GM23338 (cell line): ENCODE measurements around the gene FAM83C. TPM values are rescaled to one million over a fixed set of nuclear protein-coding genes. Genes with fewer than 3 reads are reported as not detected.

ENCODE experiments used
- ATAC-seq: fragments of 200-7000 bp; cut with Tn5 transposase; 3 replicates; pipeline ENCODE4 v1.9.1; 2020
- DNase-seq: peaks from one replicate; pipeline ENCODE4 v3.0.0-alpha.2; 2015; ENCODE audit warnings: low spot score
- H2AFZ ChIP-seq: fragments of 200-600 bp; sonication (generic); 2 replicates; pipeline ENCODE4 v1.8.0; 2016; ENCODE audit warnings: antibody characterized with exemption, mild to moderate bottlenecking, moderate library complexity
- H3F3A ChIP-seq: fragments of 200-600 bp; sonication (generic); replicated peaks from 2 replicates; pipeline ENCODE4 v1.8.0; 2017; ENCODE audit warnings: antibody characterized with exemption, mixed run types, low read depth
- H3K27ac ChIP-seq: fragments of 200-600 bp; sonication (generic); 2 replicates; pipeline ENCODE4 v1.6.1; 2016; ENCODE audit warnings: low read depth
- H3K27me3 ChIP-seq: fragments of 200-600 bp; sonication (generic); 2 replicates; pipeline ENCODE4 v1.8.0; 2016; ENCODE audit warnings: mild to moderate bottlenecking, mixed run types, moderate library complexity; ENCODE audit not compliant: insufficient read depth
- H3K36me3 ChIP-seq: fragments of 200-600 bp; sonication (generic); 2 replicates; pipeline ENCODE4 v1.8.0; 2016; ENCODE audit warnings: mild to moderate bottlenecking; ENCODE audit not compliant: insufficient read depth
- H3K4me1 ChIP-seq: fragments of 200-600 bp; sonication (generic); 2 replicates; pipeline ENCODE4 v1.8.0; 2016; ENCODE audit warnings: mild to moderate bottlenecking, moderate library complexity; ENCODE audit not compliant: insufficient read depth
- H3K4me2 ChIP-seq: fragments of 200-600 bp; sonication (generic); 2 replicates; pipeline ENCODE4 v1.7.1; 2017; ENCODE audit warnings: mixed run types
- H3K4me3 ChIP-seq: fragments of 200-600 bp; sonication (generic); 2 replicates; pipeline ENCODE4 v1.6.1; 2016; ENCODE audit warnings: mixed run types
- H3K79me2 ChIP-seq: fragments of 200-600 bp; sonication (generic); replicated peaks from 2 replicates; pipeline ENCODE4 v1.8.0; 2017; ENCODE audit warnings: mild to moderate bottlenecking; ENCODE audit not compliant: insufficient read depth
- H3K9me2 ChIP-seq: fragments of 200-600 bp; sonication (generic); 2 replicates; pipeline ENCODE4 v1.8.0; 2017; ENCODE audit not compliant: insufficient read depth
- H4K20me1 ChIP-seq: fragments of 200-600 bp; sonication (generic); replicated peaks from 2 replicates; pipeline ENCODE4 v1.8.0; 2017; ENCODE audit warnings: mild to moderate bottlenecking; ENCODE audit not compliant: insufficient read depth
- H3K27ac Mint-ChIP-seq: 2 replicates; pipeline ENCODE4 v1.8.0; 2020; ENCODE audit warnings: inconsistent platforms, mild to moderate bottlenecking, moderate library complexity, mixed read lengths
- H3K27me3 Mint-ChIP-seq: 3 replicates; pipeline ENCODE4 v1.8.0; 2022; ENCODE audit warnings: low read depth, mild to moderate bottlenecking, moderate library complexity, mixed read lengths, inconsistent platforms; ENCODE audit not compliant: insufficient read depth, poor library complexity
- H3K36me3 Mint-ChIP-seq: 3 replicates; pipeline ENCODE4 v1.8.0; 2021; ENCODE audit warnings: low read depth, mild to moderate bottlenecking, inconsistent platforms, moderate library complexity, mixed read lengths
- H3K4me1 Mint-ChIP-seq: 3 replicates; pipeline ENCODE4 v1.8.0; 2020; ENCODE audit warnings: mild to moderate bottlenecking, inconsistent platforms, mixed read lengths
- H3K4me3 Mint-ChIP-seq: 3 replicates; pipeline ENCODE4 v1.8.0; 2021; ENCODE audit warnings: moderate library complexity, mild to moderate bottlenecking, inconsistent platforms, mixed read lengths
- H3K9me3 Mint-ChIP-seq: 3 replicates; pipeline ENCODE4 v1.8.0; 2020; ENCODE audit warnings: moderate library complexity, mild to moderate bottlenecking, inconsistent platforms, mixed read lengths
- CREB1 ChIP-seq: fragments of 250-450 bp; sonication (Bioruptor Pico); IDR thresholded peaks from 2 replicates; pipeline ENCODE4 v1.5.0; 2020; ENCODE audit warnings: low read depth, mild to moderate bottlenecking, moderate library complexity
- ETS1 ChIP-seq: IDR thresholded peaks from 2 replicates; pipeline ENCODE4 v1.6.1; 2016; ENCODE audit warnings: antibody characterized with exemption
- EZH2 ChIP-seq: fragments of 200-600 bp; sonication (generic); IDR thresholded peaks from one replicate; pipeline ENCODE4 v1.8.0; 2017; ENCODE audit warnings: antibody characterized with exemption, mild to moderate bottlenecking, low read depth; ENCODE audit not compliant: unreplicated experiment
- EZH2phosphoT487 ChIP-seq: fragments of 200-600 bp; sonication (generic); IDR thresholded peaks from one replicate; pipeline ENCODE4 v1.8.1; 2018; ENCODE audit warnings: antibody characterized with exemption; ENCODE audit not compliant: unreplicated experiment
- JUNB ChIP-seq: IDR thresholded peaks from one replicate; pipeline ENCODE4 v1.6.1; 2016; ENCODE audit warnings: antibody characterized with exemption; ENCODE audit not compliant: unreplicated experiment
- NANOG ChIP-seq: IDR thresholded peaks from 2 replicates; pipeline ENCODE4 v1.6.1; 2016; ENCODE audit warnings: antibody characterized with exemption, borderline replicate concordance
- POLR2AphosphoS5 ChIP-seq: IDR thresholded peaks from 2 replicates; pipeline ENCODE4 v1.6.1; 2016; ENCODE audit warnings: antibody characterized with exemption, low read depth
- REST ChIP-seq: IDR thresholded peaks from one replicate; pipeline ENCODE4 v1.6.1; 2018; ENCODE audit warnings: antibody characterized with exemption; ENCODE audit not compliant: unreplicated experiment
- STAT1 ChIP-seq: IDR thresholded peaks from one replicate; pipeline ENCODE4 v1.6.1; 2016; ENCODE audit warnings: antibody characterized with exemption; ENCODE audit not compliant: unreplicated experiment
- ZNF114 ChIP-seq: fragments of 250-450 bp; sonication (Bioruptor Pico); IDR thresholded peaks from 2 replicates; pipeline ENCODE4 v1.5.0; 2020; ENCODE audit warnings: mild to moderate bottlenecking, moderate library complexity
- ZNF331 ChIP-seq: fragments of 250-450 bp; sonication (Bioruptor Pico); IDR thresholded peaks from 2 replicates; pipeline ENCODE4 v1.5.0; 2020; ENCODE audit warnings: low read depth, mild to moderate bottlenecking, moderate library complexity
- polyA plus RNA-seq: library from polyadenylated mRNA; unstranded; fragments of >200 nt; fragmentation: Nextera tagmentation; extraction: Ambion mirVana; gene quantifications from 2 replicates; pipeline ENCODE4 v1.2.1, GENCODE V29; 2016
- total RNA-seq: library from RNA; depleted of rRNA; stranded (reverse); fragments of >200 nt; shearing (Covaris generic); gene quantifications from 2 replicates; pipeline ENCODE4 v1.2.3, GENCODE V29; 2014
- TF ChIP-seq, protein P1 (sequence below), 2 experiments: fragments of 200-600 bp in 1 of 2; sonication (generic) in 1 of 2; conservative IDR thresholded peaks; 2 replicates each; pipeline versions ENCODE4 v1.5.1 to v1.6.1; 2016 to 2017; ENCODE audit warnings: antibody characterized with exemption in 2 of 2, low read depth in 2 of 2, mild to moderate bottlenecking in 2 of 2, moderate library complexity in 1 of 2

FAM83C gene
- total and polyA plus RNA-seq, 2 experiments from 2014 or later, result 0.10 TPM; not detected in 1

DNA sequence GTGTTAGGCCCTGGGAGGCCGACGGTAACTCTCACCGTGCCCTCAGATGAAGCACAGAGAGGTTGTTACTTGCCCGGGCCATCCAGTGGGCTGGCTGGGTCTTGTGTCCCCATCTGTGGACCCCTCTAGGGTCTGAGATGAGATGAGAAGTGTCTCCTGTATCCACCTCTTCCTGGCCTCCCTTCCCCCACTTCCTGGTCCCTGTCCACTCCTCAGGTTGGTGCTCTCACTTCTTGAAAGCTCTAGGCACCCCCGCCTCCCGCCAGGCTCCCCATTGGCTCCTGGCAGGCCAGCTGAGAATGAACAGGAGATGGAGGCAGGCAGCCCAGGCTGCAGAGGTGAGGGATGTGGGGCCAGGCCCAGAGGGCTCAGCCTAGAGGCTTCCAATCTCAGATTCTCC is 15.8 kb downstream of the FAM83C start:
- peaks cover 33% of the 10 kb centered on the region for H3F3A ChIP-seq
- peak overlapping the region; percentile 83 for H3K4me3 ChIP-seq
- Mint-ChIP-seq H3K4me3 (peak overlapping the region; percentile 86; the same call in 2 of the 3 replicates), H3K36me3 (peaks cover 32% of the 10 kb centered on the region), H3K27ac (no peak overlapping the region), H3K27me3 (peaks cover 37% of the 10 kb centered on the region), H3K9me3 (no peaks in the 10 kb centered on the region; the same call in 2 of the 3 replicates), H3K4me1 (peaks cover 11% of the 10 kb centered on the region; the same call in 2 of the 3 replicates)
- peaks cover 4% of the 10 kb centered on the region; the same call in 1 of the 2 replicates for H3K36me3 ChIP-seq
- peak overlapping the region; percentile 97; the same call in 1 of the 2 replicates for H3K4me2 ChIP-seq
- TF ChIP-seq ZNF331 (CRISPR knock-in tag) (no peak), REST (no peak), ETS1 (no peak), NANOG (no peak)
- H3K4me1 ChIP-seq, result peaks cover 11% of the 10 kb centered on the region; the same call in 1 of the 2 replicates
- H3K27me3 ChIP-seq, result no peaks in the 10 kb centered on the region
- DNase-seq, result no peak
- 0 out of 2 replicates have a peak, but pooled peaks cover 9% of the 10 kb centered on the region for H4K20me1 ChIP-seq
- peaks cover 12% of the 10 kb centered on the region for H3K79me2 ChIP-seq
- no peak for ATAC-seq
- H2AFZ ChIP-seq, result no peak overlapping the region
- H3K9me2 ChIP-seq, result no peaks in the 10 kb centered on the region
- no peak overlapping the region for H3K27ac ChIP-seq

DNA sequence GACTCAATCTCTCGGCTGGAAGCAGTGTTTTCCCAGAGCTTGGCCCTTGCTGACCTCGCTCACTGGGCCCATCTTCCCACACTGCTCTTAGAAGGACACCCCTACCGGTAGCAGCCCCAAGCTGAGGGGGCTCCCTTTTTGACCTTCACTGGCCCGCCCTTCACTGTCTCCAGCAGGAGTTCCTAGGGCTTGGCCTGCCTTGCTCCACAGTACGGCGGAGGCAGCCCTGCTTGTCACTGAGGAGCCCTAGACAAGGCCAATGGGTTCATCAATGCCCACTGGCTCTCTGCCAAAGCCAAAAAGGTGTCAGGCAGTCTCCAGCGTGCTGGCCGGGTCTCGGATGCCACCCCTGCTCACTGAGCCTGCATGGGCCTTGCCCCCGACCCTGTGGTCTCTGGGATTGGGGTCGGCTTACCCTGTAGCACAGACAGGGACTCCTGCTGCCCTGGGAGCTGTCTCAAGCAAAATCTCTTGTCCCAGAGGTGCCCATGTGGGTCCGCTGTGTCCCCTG is 16.4 kb downstream of the FAM83C start:
- 0 out of 2 replicates have a peak, but pooled peaks cover 7% of the 10 kb centered on the region for H3K79me2 ChIP-seq
- H3K27ac ChIP-seq, result 0 out of 2 replicates have a peak overlapping the region, but pooled peaks have one; percentile 55
- Mint-ChIP-seq H3K4me1 (peaks cover 14% of the 10 kb centered on the region), H3K27me3 (peaks cover 38% of the 10 kb centered on the region), H3K9me3 (no peaks in the 10 kb centered on the region; the same call in 2 of the 3 replicates), H3K4me3 (0 out of 3 replicates have a peak overlapping the region, but pooled peaks have one; percentile 86), H3K36me3 (peaks cover 28% of the 10 kb centered on the region), H3K27ac (no peak overlapping the region)
- no peaks in the 10 kb centered on the region for H3K27me3 ChIP-seq
- ATAC-seq (no peak), DNase-seq (no peak)
- H3K9me2 ChIP-seq, result no peaks in the 10 kb centered on the region
- H3K4me1 ChIP-seq, result peaks cover 11% of the 10 kb centered on the region; the same call in 1 of the 2 replicates
- H3K4me2 ChIP-seq, result no peak overlapping the region; the same call in 1 of the 2 replicates
- H3K4me3 ChIP-seq, result no peak overlapping the region
- H4K20me1 ChIP-seq, result 0 out of 2 replicates have a peak, but pooled peaks cover 3% of the 10 kb centered on the region
- H2AFZ ChIP-seq, result no peak overlapping the region
- peaks cover 4% of the 10 kb centered on the region; the same call in 1 of the 2 replicates for H3K36me3 ChIP-seq
- peaks cover 30% of the 10 kb centered on the region for H3F3A ChIP-seq
- TF ChIP-seq REST (no peak), STAT1 (no peak), ETS1 (no peak), NANOG (no peak), EZH2phosphoT487 (no peak), JUNB (no peak), ZNF114 (CRISPR knock-in tag) (no peak), POLR2AphosphoS5 (no peak), CREB1 (CRISPR knock-in tag) (no peak), ZNF331 (CRISPR knock-in tag) (no peak), EZH2 (no peak)
- TF ChIP-seq, protein P1, sequence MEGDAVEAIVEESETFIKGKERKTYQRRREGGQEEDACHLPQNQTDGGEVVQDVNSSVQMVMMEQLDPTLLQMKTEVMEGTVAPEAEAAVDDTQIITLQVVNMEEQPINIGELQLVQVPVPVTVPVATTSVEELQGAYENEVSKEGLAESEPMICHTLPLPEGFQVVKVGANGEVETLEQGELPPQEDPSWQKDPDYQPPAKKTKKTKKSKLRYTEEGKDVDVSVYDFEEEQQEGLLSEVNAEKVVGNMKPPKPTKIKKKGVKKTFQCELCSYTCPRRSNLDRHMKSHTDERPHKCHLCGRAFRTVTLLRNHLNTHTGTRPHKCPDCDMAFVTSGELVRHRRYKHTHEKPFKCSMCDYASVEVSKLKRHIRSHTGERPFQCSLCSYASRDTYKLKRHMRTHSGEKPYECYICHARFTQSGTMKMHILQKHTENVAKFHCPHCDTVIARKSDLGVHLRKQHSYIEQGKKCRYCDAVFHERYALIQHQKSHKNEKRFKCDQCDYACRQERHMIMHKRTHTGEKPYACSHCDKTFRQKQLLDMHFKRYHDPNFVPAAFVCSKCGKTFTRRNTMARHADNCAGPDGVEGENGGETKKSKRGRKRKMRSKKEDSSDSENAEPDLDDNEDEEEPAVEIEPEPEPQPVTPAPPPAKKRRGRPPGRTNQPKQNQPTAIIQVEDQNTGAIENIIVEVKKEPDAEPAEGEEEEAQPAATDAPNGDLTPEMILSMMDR (conservative IDR thresholded peaks at IDR 0.05; ENCODE audit: low read depth in 2 of 2), result no peak
